Peyer's patch (tissue), 4 donors: ENCODE measurements around the gene CAMSAP1. TPM values are rescaled to one million over a fixed set of nuclear protein-coding genes. Genes with fewer than 3 reads are reported as not detected.

Source experiments
- DNase-seq, 3 donors: peaks; one replicate each; pipeline ENCODE4 v3.0.0-alpha.2; 2017 to 2019
- H3K27ac ChIP-seq, 4 donors: fragments of 200-600 bp; sonication (generic); one replicate each; pipeline ENCODE4 v1.5.1; 2016 to 2019
- H3K27me3 ChIP-seq, 2 donors: fragments of 200-600 bp; sonication (generic); one replicate each; pipeline ENCODE4 v1.5.1; 2019
- H3K36me3 ChIP-seq, 3 donors: fragments of 200-600 bp; sonication (generic); one replicate each; pipeline ENCODE4 v1.5.1; 2016 to 2019
- H3K4me1 ChIP-seq, 4 donors: fragments of 200-600 bp; sonication (generic); one replicate each; pipeline ENCODE4 v1.5.1; 2016 to 2019
- H3K4me3 ChIP-seq, 4 donors: fragments of 200-600 bp; sonication (generic); 1 replicate in 3 of 4; 2 replicates in 1 of 4; pipeline ENCODE4 v1.5.1; 2016 to 2019; ENCODE audit warnings: mild to moderate bottlenecking in 1 of 4
- H3K9me3 ChIP-seq, 4 donors: fragments of 200-600 bp; sonication (generic); one replicate each; pipeline ENCODE4 v1.5.1; 2016 to 2019; ENCODE audit warnings: mild to moderate bottlenecking in 1 of 4
- POLR2A ChIP-seq, 2 donors: fragments of 450-650 bp; IDR thresholded peaks; one replicate each; pipeline ENCODE4 v1.5.1; 2017; ENCODE audit warnings: antibody characterized with exemption in 2 of 2, mild to moderate bottlenecking in 2 of 2, moderate library complexity in 2 of 2
- total RNA-seq, 4 donors: library from RNA; depleted of rRNA; stranded (reverse); fragments of >200 nt; gene quantifications; one replicate each; pipeline ENCODE4 v1.1.0, GENCODE V29; 2016
- TF ChIP-seq, protein P1 (sequence below), 6 experiments: fragments of 450-650 bp in 4 of 6; fragments of 200-600 bp in 2 of 6; sonication (generic) in 1 of 6; IDR thresholded peaks; one replicate each; pipeline ENCODE4 v1.5.1; 2017 to 2019; ENCODE audit warnings: antibody characterized with exemption in 6 of 6, mild to moderate bottlenecking in 3 of 6, moderate library complexity in 1 of 6

CAMSAP1 gene
- total RNA-seq, 4 donors from 2014 or later, result 21.0 to 30.5 (median 24.2) TPM

DNA sequence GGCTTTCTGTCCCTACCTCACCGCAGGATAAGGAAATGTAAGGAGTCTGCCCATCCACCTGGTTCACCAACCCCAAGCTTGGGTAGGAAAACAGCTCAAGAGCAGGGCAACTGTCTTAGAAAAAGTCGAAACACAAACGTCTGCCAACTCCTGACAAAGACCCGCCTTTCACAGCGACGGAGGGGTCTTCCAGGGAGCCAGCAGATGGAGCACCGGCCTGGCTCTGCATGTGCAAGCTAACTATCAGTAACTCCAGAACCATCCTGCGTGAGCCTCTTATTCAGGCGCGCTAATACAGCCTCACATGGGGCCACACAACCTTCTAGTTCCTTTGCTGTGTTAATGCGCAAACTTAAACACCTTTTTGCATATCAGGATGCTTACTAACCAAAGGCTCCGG, 26.9 kb downstream of the CAMSAP1 start:
- TF ChIP-seq, protein P1, sequence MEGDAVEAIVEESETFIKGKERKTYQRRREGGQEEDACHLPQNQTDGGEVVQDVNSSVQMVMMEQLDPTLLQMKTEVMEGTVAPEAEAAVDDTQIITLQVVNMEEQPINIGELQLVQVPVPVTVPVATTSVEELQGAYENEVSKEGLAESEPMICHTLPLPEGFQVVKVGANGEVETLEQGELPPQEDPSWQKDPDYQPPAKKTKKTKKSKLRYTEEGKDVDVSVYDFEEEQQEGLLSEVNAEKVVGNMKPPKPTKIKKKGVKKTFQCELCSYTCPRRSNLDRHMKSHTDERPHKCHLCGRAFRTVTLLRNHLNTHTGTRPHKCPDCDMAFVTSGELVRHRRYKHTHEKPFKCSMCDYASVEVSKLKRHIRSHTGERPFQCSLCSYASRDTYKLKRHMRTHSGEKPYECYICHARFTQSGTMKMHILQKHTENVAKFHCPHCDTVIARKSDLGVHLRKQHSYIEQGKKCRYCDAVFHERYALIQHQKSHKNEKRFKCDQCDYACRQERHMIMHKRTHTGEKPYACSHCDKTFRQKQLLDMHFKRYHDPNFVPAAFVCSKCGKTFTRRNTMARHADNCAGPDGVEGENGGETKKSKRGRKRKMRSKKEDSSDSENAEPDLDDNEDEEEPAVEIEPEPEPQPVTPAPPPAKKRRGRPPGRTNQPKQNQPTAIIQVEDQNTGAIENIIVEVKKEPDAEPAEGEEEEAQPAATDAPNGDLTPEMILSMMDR (IDR thresholded peaks at IDR 0.05), result no peak
- TF ChIP-seq POLR2A (IDR thresholded peaks at IDR 0.05), result no peak
- no peak overlapping the region for H3K4me3 ChIP-seq
- peaks cover 0 to 11% (median 0%) of the 10 kb centered on the region in 3 donors for H3K36me3 ChIP-seq
- DNase-seq, result no peak
- H3K27me3 ChIP-seq, result no peaks in the 10 kb centered on the region
- no peak overlapping the region for H3K27ac ChIP-seq
- H3K4me1 ChIP-seq, result peaks cover 0 to 7% (median 0%) of the 10 kb centered on the region in 4 donors
- H3K9me3 ChIP-seq, result no peaks in the 10 kb centered on the region

DNA sequence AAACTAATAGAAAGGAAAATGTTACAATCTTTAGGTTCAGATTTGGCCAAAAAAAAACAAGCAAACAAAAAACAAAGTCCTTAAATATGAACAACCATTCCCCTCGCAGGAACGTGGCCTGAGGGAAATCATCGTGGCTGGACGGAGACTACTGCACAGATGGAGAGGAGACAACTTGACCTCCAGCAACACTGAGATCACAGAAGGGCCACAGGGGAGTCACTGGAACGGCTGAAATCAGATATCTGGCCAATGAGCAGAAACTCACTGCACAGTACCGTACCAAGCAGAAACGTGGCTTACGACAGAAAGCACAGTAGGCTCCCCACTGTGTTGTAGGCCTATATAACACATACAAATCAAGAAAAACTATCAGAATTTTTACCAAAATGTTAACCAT, 27.7 kb downstream of the CAMSAP1 start:
- Histone ChIP-seq H3K4me3 (no peak overlapping the region), H3K4me1 (peaks cover 0 to under 1% (median 0%) of the 10 kb centered on the region in 4 donors), H3K27ac (no peak overlapping the region), H3K9me3 (no peaks in the 10 kb centered on the region), H3K27me3 (no peaks in the 10 kb centered on the region), H3K36me3 (peaks cover 0 to 11% (median 0%) of the 10 kb centered on the region in 3 donors)
- DNase-seq, result no peak
- no peak for TF ChIP-seq POLR2A (IDR thresholded peaks at IDR 0.05)
- TF ChIP-seq, protein P1 (IDR thresholded peaks at IDR 0.05), result no peak

DNA sequence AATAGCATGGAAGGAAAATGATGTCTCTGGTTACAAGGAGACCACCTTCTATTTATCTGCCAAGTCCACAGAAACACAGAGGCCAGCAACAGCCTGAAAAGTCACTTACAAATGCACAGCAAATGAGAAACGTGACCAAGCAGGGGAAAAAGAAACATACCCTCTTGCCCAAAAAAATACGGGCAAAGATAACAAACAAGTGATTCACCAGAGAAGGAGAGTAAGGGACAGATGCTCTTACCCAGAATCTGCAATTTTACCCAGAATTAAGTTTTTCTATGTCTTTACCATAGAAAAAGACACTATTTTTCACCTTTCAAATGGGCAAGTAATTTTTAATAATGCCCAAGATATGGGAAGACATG, 28.1 kb downstream of the CAMSAP1 start:
- TF ChIP-seq POLR2A (IDR thresholded peaks at IDR 0.05), result no peak
- TF ChIP-seq, protein P1 (IDR thresholded peaks at IDR 0.05), result no peak
- Histone ChIP-seq H3K27ac (no peak overlapping the region), H3K36me3 (peaks cover 0 to 11% (median 0%) of the 10 kb centered on the region in 3 donors), H3K4me3 (no peak overlapping the region), H3K4me1 (no peaks in the 10 kb centered on the region), H3K27me3 (no peaks in the 10 kb centered on the region), H3K9me3 (no peaks in the 10 kb centered on the region)
- DNase-seq, result no peak

DNA sequence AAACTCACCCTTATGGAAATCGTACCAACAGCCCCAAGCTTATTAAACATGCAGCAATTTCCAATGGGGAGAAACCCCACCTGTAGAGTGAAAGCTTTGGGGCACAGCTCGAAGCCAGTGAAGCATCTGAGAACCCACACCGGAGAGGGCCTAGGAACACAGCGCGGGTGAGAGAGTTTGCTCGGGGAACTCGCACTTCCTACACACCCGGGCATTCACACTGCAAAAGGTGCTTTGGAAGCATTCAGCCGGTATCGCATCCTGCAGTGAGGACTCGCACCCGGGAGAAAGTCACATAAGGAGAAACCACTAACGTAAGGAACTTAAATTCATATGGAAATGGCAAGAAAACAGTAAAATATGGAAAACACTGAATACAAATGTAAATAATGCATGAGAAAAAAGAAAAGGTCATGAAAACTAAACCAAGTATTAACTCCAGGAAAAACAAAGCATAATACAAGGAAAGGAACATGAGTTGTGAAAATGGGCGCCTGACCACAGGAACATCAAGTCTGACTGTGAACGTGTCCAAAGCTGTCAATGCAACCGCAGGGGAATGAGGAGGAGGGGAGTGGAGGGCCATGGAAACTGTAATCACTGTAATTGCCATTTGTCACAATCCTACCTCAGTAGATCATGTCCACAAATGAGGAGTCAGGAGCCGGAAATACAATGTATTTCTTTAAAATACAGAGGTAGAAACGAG, 28.7 kb downstream of the CAMSAP1 start:
- Histone ChIP-seq H3K27me3 (no peaks in the 10 kb centered on the region), H3K36me3 (peaks cover 0 to 11% (median 0%) of the 10 kb centered on the region in 3 donors), H3K27ac (no peak overlapping the region), H3K4me3 (no peak overlapping the region), H3K9me3 (no peaks in the 10 kb centered on the region), H3K4me1 (no peaks in the 10 kb centered on the region)
- DNase-seq, result no peak
- TF ChIP-seq, protein P1 (IDR thresholded peaks at IDR 0.05), result no peak
- no peak for TF ChIP-seq POLR2A (IDR thresholded peaks at IDR 0.05)

DNA sequence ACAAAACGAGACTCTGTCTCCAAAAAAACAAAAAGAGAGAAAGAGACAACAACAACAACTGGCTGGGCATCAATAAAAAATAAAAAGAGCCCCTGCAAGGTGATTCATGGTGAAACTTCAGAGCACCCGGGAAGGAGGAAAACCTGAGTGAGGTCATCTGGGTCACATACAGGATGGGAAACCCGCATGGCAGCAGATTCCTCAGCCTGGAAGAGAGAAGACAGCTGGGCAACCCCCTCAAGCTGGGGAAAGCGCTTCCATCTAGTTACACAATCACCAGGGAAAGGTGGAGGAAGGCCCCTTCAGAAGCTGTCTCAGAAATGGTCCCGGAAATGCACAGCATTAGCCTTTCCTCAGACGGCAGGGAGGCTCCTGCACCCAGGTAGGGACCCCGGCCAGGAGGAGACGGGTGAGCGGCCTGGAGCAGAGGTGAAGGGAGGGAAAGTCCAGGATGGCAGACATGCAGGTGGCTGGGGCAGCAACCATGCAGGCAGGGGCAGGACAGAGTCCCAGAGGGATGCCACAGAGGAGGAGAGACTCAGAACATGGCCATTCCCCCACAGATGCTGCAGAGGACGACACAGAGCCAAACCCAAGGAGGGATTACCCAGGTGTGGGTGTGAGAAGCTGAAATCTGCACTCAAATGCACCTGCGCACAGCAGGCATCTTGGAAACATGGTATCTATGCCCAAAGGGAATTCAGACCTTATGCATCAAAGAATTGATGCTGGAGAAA, 29.4 kb downstream of the CAMSAP1 start:
- Histone ChIP-seq H3K27ac (no peak overlapping the region), H3K4me1 (no peaks in the 10 kb centered on the region), H3K4me3 (no peak overlapping the region), H3K9me3 (no peaks in the 10 kb centered on the region), H3K36me3 (peaks cover 0 to 11% (median 0%) of the 10 kb centered on the region in 3 donors), H3K27me3 (no peaks in the 10 kb centered on the region)
- no peak for TF ChIP-seq POLR2A (IDR thresholded peaks at IDR 0.05)
- TF ChIP-seq, protein P1 (IDR thresholded peaks at IDR 0.05), result no peak
- DNase-seq, result no peak
